HG03159 (cell line): ENCODE data around the gene TTC17.
"Not testable (repeated sequence)": the region's sequence is repeated elsewhere in the genome, so short reads cannot be mapped to it uniquely, and the experiment has no call there.

ENCODE experiments used
- ATAC-seq: cut with Tn5 transposase; IDR thresholded peaks from one replicate; pipeline ENCODE4 v1.9.1; 2021; ENCODE audit warnings: mild to moderate bottlenecking, moderate library complexity; ENCODE audit not compliant: unreplicated experiment

Gene TTC17

GRCh38 chr11:43358801-43359421 lies at the start of gene TTC17:
TTC17 (plus strand) TSS chr11:43358920; CDS start chr11:43358955, 35 bp downstream.
- ATAC-seq: peak; percentile 94

- peak; percentile 98 for ATAC-seq
These were observed 46.7 kb upstream of the TTC17 start, which contains the start of gene API5 for GRCh38 chr11:43311791-43312607. API5 (plus strand) TSS chr11:43311996; CDS start chr11:43312128, 132 bp downstream.

GRCh38 chr11:43315966-43316365 lies 42.8 kb upstream of the TTC17 start:
- ATAC-seq: no peak

GRCh38 chr11:43316451-43316850 lies 42.3 kb upstream of the TTC17 start:
- ATAC-seq: no peak

- no peak for ATAC-seq
These were observed 30.7 kb upstream of the TTC17 start for GRCh38 chr11:43327987-43328386.

- ATAC-seq: no peak
These were observed 30.2 kb upstream of the TTC17 start for GRCh38 chr11:43328482-43328881.

GRCh38 chr11:43341159-43341558 lies 17.6 kb upstream of the TTC17 start:
- no peak for ATAC-seq

- not testable (repeated sequence) for ATAC-seq
These were observed 7.3 kb upstream of the TTC17 start for GRCh38 chr11:43351426-43351825.

GRCh38 chr11:43354311-43354710 lies 4.4 kb upstream of the TTC17 start:
- ATAC-seq: no peak

GRCh38 chr11:43356336-43356735 lies 2.4 kb upstream of the TTC17 start:
- ATAC-seq: no peak

GRCh38 chr11:43358279-43358800 lies 380 bp upstream of the TTC17 start:
- ATAC-seq: no peak

GRCh38 chr11:43359422-43359818 lies 700 bp downstream of the TTC17 start:
- ATAC-seq: peak; percentile 44

GRCh38 chr11:43360361-43361032 lies 1.8 kb downstream of the TTC17 start:
- ATAC-seq: no peak

- ATAC-seq: no peak
These were observed 8.0 kb downstream of the TTC17 start for GRCh38 chr11:43366677-43367076.

GRCh38 chr11:43367382-43368178 lies 8.9 kb downstream of the TTC17 start:
- no peak for ATAC-seq

GRCh38 chr11:43376065-43376464 lies 17.3 kb downstream of the TTC17 start:
- ATAC-seq: no peak

- ATAC-seq: no peak
These were observed 17.9 kb downstream of the TTC17 start for GRCh38 chr11:43376594-43376993.

GRCh38 chr11:43377389-43377788 lies 18.7 kb downstream of the TTC17 start:
- no peak for ATAC-seq

GRCh38 chr11:43378897-43379296 lies 20.2 kb downstream of the TTC17 start:
- no peak for ATAC-seq

- no peak for ATAC-seq
These were observed 23.1 kb downstream of the TTC17 start for GRCh38 chr11:43381802-43382201.

GRCh38 chr11:43382614-43383013 lies 23.9 kb downstream of the TTC17 start:
- no peak for ATAC-seq
